ENCODE data around the gene TST.

- no peak for TF ChIP-seq CTCF (IDR thresholded peaks at IDR 0.05 in 4 of 5, conservative IDR thresholded peaks at IDR 0.05 in 1 of 5)
- TF ChIP-seq POLR2A (IDR thresholded peaks at IDR 0.05), result no peak
These were observed 6.9 kb downstream of the TST start for GRCh38 chr22:37012262-37012904.

Data from gastrocnemius medialis (tissue), 4 donors.